ENCODE data around the gene OR10K1.
"Not testable (repeated sequence)": the region's sequence is repeated elsewhere in the genome, so short reads cannot be mapped to it uniquely, and the experiment has no call there.

The OR10K1 gene

GRCh38 chr1:158461534-158461933 is at the start of gene OR10K1:
Gene OR10K1 (plus strand): TSS chr1:158461834. CDS start chr1:158465562, 3,728 bp downstream.
- FAIRE-seq: no peak

- FAIRE-seq: no peak
Observed at GRCh38 chr1:158414651-158415345, 46.8 kb upstream of the OR10K1 start.

- no peak for FAIRE-seq
Observed at GRCh38 chr1:158417586-158417985, 44.0 kb upstream of the OR10K1 start.

- no peak for FAIRE-seq
Observed at GRCh38 chr1:158422212-158422611, 39.4 kb upstream of the OR10K1 start.

GRCh38 chr1:158425027-158425426 is 36.6 kb upstream of the OR10K1 start:
- no peak for FAIRE-seq

GRCh38 chr1:158426137-158426536 is 35.5 kb upstream of the OR10K1 start, which contains the start of gene OR10K2:
Gene OR10K2 (minus strand): TSS chr1:158426237. CDS start chr1:158420866, 5,371 bp downstream.
- FAIRE-seq: no peak

GRCh38 chr1:158430163-158430562 is 31.5 kb upstream of the OR10K1 start:
- not testable (repeated sequence) for FAIRE-seq

- FAIRE-seq: no peak
Observed at GRCh38 chr1:158434741-158435140, 26.9 kb upstream of the OR10K1 start.

- FAIRE-seq: no peak
Observed at GRCh38 chr1:158445376-158445775, 16.3 kb upstream of the OR10K1 start.

GRCh38 chr1:158454537-158454936 is 7.1 kb upstream of the OR10K1 start:
- FAIRE-seq: no peak

- FAIRE-seq: no peak
Observed at GRCh38 chr1:158457246-158457645, 4.4 kb upstream of the OR10K1 start.

- no peak for FAIRE-seq
Observed at GRCh38 chr1:158458263-158458662, 3.4 kb upstream of the OR10K1 start.

GRCh38 chr1:158471920-158472319 is 10.3 kb downstream of the OR10K1 start, which contains the start of gene OR10R2:
Gene OR10R2 (plus strand): TSS chr1:158472220. CDS start chr1:158472326, 106 bp downstream.
- FAIRE-seq: no peak

GRCh38 chr1:158485455-158485854 is 23.8 kb downstream of the OR10K1 start:
- no peak for FAIRE-seq

GRCh38 chr1:158491316-158491715 is 29.7 kb downstream of the OR10K1 start:
- no peak for FAIRE-seq

- FAIRE-seq: no peak
Observed at GRCh38 chr1:158493054-158493453, 31.4 kb downstream of the OR10K1 start.

- FAIRE-seq: no peak
Observed at GRCh38 chr1:158494796-158495195, 33.2 kb downstream of the OR10K1 start.

GRCh38 chr1:158496374-158496773 is 34.7 kb downstream of the OR10K1 start:
- FAIRE-seq: no peak

- FAIRE-seq: no peak
Observed at GRCh38 chr1:158506369-158506987, 44.8 kb downstream of the OR10K1 start.

GRCh38 chr1:158507511-158507910 is 45.9 kb downstream of the OR10K1 start:
- FAIRE-seq: no peak

GRCh38 chr1:158509471-158510156 is 48.0 kb downstream of the OR10K1 start:
- no peak for FAIRE-seq

- no peak for FAIRE-seq
Observed at GRCh38 chr1:158516966-158517365, 55.3 kb downstream of the OR10K1 start.
